HG03103 (cell line): ENCODE results near the gene ECEL1.
A peak's percentile ranks its signal among the peaks of the same experiment; 100 is the strongest.
"Not testable (repeated sequence)": the region's sequence is repeated elsewhere in the genome, so short reads cannot be mapped to it uniquely, and the experiment has no call there.

ENCODE experiments used
- ATAC-seq: cut with Tn5 transposase; IDR thresholded peaks from one replicate; pipeline ENCODE4 v1.9.1; 2021; ENCODE audit warnings: low read depth; ENCODE audit not compliant: unreplicated experiment

Gene ECEL1

GRCh38 chr2:232444409-232445148, 43.1 kb downstream of the ECEL1 start:
- ATAC-seq = no peak

- ATAC-seq = not testable (repeated sequence)
Measured at GRCh38 chr2:232443669-232444408, 43.8 kb downstream of the ECEL1 start.

GRCh38 chr2:232443047-232443446, 44.6 kb downstream of the ECEL1 start:
- ATAC-seq = not testable (repeated sequence)

GRCh38 chr2:232442431-232442830, 45.2 kb downstream of the ECEL1 start:
- ATAC-seq = not testable (repeated sequence)

GRCh38 chr2:232441922-232442321, 45.7 kb downstream of the ECEL1 start:
- ATAC-seq = not testable (repeated sequence)

GRCh38 chr2:232441147-232441651, 46.4 kb downstream of the ECEL1 start:
- ATAC-seq = no peak

- peak; percentile 71 for ATAC-seq
Measured at GRCh38 chr2:232440220-232441018, 47.2 kb downstream of the ECEL1 start.

- ATAC-seq = no peak
Measured at GRCh38 chr2:232439758-232440135, 47.9 kb downstream of the ECEL1 start.

- no peak for ATAC-seq
Measured at GRCh38 chr2:232438951-232439757, 48.5 kb downstream of the ECEL1 start.

- no peak for ATAC-seq
Measured at GRCh38 chr2:232438091-232438490, 49.5 kb downstream of the ECEL1 start.

- no peak for ATAC-seq
Measured at GRCh38 chr2:232437195-232437571, 50.5 kb downstream of the ECEL1 start.

- no peak for ATAC-seq
Measured at GRCh38 chr2:232436381-232437194, 51.0 kb downstream of the ECEL1 start.

- no peak for ATAC-seq
Measured at GRCh38 chr2:232435805-232436204, 51.8 kb downstream of the ECEL1 start.

GRCh38 chr2:232435375-232435648, 52.3 kb downstream of the ECEL1 start:
- no peak for ATAC-seq

GRCh38 chr2:232434563-232435374, 52.9 kb downstream of the ECEL1 start:
- no peak for ATAC-seq

- no peak for ATAC-seq
Measured at GRCh38 chr2:232434091-232434490, 53.5 kb downstream of the ECEL1 start.

GRCh38 chr2:232433622-232434021, 54.0 kb downstream of the ECEL1 start:
- not testable (repeated sequence) for ATAC-seq

GRCh38 chr2:232432598-232433184, 54.9 kb downstream of the ECEL1 start:
- ATAC-seq = no peak
